HepG2 (cell line): ENCODE results near the gene MYEOV. TPM values are rescaled to one million over a fixed set of nuclear protein-coding genes. Genes with fewer than 3 reads are reported as not detected.

Source experiments
- ATAC-seq: fragments of 200-7000 bp; cut with Tn5 transposase; 3 replicates; pipeline ENCODE4 v1.9.1; 2020; ENCODE audit warnings: mild to moderate bottlenecking, moderate library complexity
- Bru-seq: library from RNA; stranded (reverse); fragments of 400-500 nt; gene quantifications from one replicate; lab custom pipeline; 2021; lab: Mats Ljungman, UMichigan
- BruChase-seq, 2 experiments: library from RNA; stranded (reverse); fragments of 400-500 nt; gene quantifications; one replicate each; lab custom pipeline; 2021; lab: Mats Ljungman, UMichigan
- BruUV-seq: library from RNA; stranded (reverse); fragments of 400-500 nt; replicated peaks from 2 replicates; lab custom pipeline; 2021; lab: Mats Ljungman, UMichigan
- CTCF ChIA-PET: fragments of 300-600 bp; formaldehyde crosslinking; extraction: SDS; loops from one replicate; lab custom pipeline; 2021; ENCODE audit warnings: low total read pairs, inconsistent platforms, low intra/inter-chr PET ratio; lab: Yijun Ruan, JAX
- POLR2A ChIA-PET: fragments of 350-600 bp; sonication (Branson Sonifier 250); formaldehyde crosslinking; loops from one replicate; lab custom pipeline; 2020; ENCODE audit warnings: antibody characterized with exemption, inconsistent platforms; lab: Yijun Ruan, JAX
- DNase-seq: peaks from one replicate; pipeline ENCODE4 v3.0.0-alpha.2; 2015; ENCODE audit warnings: low spot score
- FAIRE-seq: peaks from 3 replicates; lab custom pipeline; 2011; peaks lifted over from hg19 to GRCh38; lab: Jason Lieb, UNC
- H2AFZ ChIP-seq: one replicate; pipeline ENCODE4 v1.6.1; 2011; ENCODE audit warnings: low read length, inconsistent platforms
- H3K27ac ChIP-seq: fragments of 300-600 bp; 3 replicates; pipeline ENCODE4 v1.8.0; 2011; ENCODE audit warnings: mixed run types, mild to moderate bottlenecking, mixed read lengths, low read length, inconsistent platforms; ENCODE audit not compliant: insufficient read depth; ENCODE audit errors: extremely low read length
- H3K27me3 ChIP-seq, 2 experiments: fragments of 200-600 bp in 1 of 2; 2 replicates in 1 of 2; 3 replicates in 1 of 2; pipeline versions ENCODE4 v1.6.0 to v1.8.0; 2011; ENCODE audit warnings: low read length in 2 of 2, mild to moderate bottlenecking in 2 of 2, moderate library complexity in 2 of 2, inconsistent platforms in 1 of 2; ENCODE audit not compliant: insufficient read depth in 2 of 2, control insufficient read depth in 1 of 2
- H3K36me3 ChIP-seq, 2 experiments: fragments of 200-600 bp in 1 of 2; replicated peaks in 1 of 2; 2 replicates in 1 of 2; 3 replicates in 1 of 2; pipeline versions ENCODE4 v1.5.1 to v1.8.0; 2011; ENCODE audit warnings: low read length in 2 of 2, inconsistent platforms in 1 of 2; ENCODE audit not compliant: insufficient read depth in 2 of 2, control insufficient read depth in 1 of 2
- H3K4me1 ChIP-seq: 2 replicates; pipeline ENCODE4 v1.5.1; 2012; ENCODE audit warnings: low read length, inconsistent platforms; ENCODE audit not compliant: insufficient read depth
- H3K4me2 ChIP-seq: 2 replicates; pipeline ENCODE4 v1.6.0; 2011; ENCODE audit warnings: low read depth, low read length, inconsistent platforms
- H3K4me3 ChIP-seq, 3 experiments: fragments of 200-600 bp in 1 of 3; sonication (generic), shearing (Covaris generic) in 1 of 3; replicated peaks in 1 of 3; 2 replicates each; pipeline ENCODE4 v1.5.1; 2011 to 2016; ENCODE audit warnings: low read length in 3 of 3, inconsistent platforms in 2 of 3, low read depth in 2 of 3, mild to moderate bottlenecking in 2 of 3, control low read depth in 1 of 3, mixed read lengths in 1 of 3; ENCODE audit not compliant: insufficient read depth in 1 of 3
- H3K79me2 ChIP-seq: one replicate; pipeline ENCODE4 v1.6.1; 2011; ENCODE audit warnings: low read length, inconsistent platforms; ENCODE audit not compliant: insufficient read depth
- H3K9ac ChIP-seq: 2 replicates; pipeline ENCODE4 v1.6.0; 2011; ENCODE audit warnings: mild to moderate bottlenecking, low read depth, low read length, inconsistent platforms; ENCODE audit not compliant: insufficient read depth
- H3K9me3 ChIP-seq: 2 replicates; pipeline ENCODE4 v1.5.1; 2012; ENCODE audit warnings: mild to moderate bottlenecking, low read length
- H4K20me1 ChIP-seq: 2 replicates; pipeline ENCODE4 v1.6.0; 2011; ENCODE audit warnings: inconsistent platforms, mild to moderate bottlenecking, low read length, moderate library complexity; ENCODE audit not compliant: insufficient read depth
- FOXK1 ChIP-seq: sonication (generic); formaldehyde crosslinking; IDR thresholded peaks from 2 replicates; pipeline ENCODE4 v1.4.0; 2020; ENCODE audit warnings: low read depth, missing genetic modification reagents, borderline replicate concordance
- IRF1 ChIP-seq: sonication (generic); formaldehyde crosslinking; IDR thresholded peaks from 2 replicates; pipeline ENCODE4 v1.4.0; 2020; ENCODE audit warnings: low read depth, mild to moderate bottlenecking, missing genetic modification reagents
- NFE2 ChIP-seq: sonication (generic); formaldehyde crosslinking; IDR thresholded peaks from 2 replicates; pipeline ENCODE4 v1.4.0; 2020; ENCODE audit warnings: missing genetic modification reagents
- PBX2 ChIP-seq: IDR thresholded peaks from 2 replicates; pipeline ENCODE4 v1.6.1; 2016; ENCODE audit warnings: control low read depth
- POLR2AphosphoS2 ChIP-seq: IDR thresholded peaks from 2 replicates; pipeline ENCODE4 v1.6.1; 2011; ENCODE audit warnings: low read depth, low read length, improper control_type of control experiment
- SKIL ChIP-seq: sonication (generic); formaldehyde crosslinking; IDR thresholded peaks from 2 replicates; pipeline ENCODE4 v1.8.0; 2022; ENCODE audit warnings: missing genetic modification reagents, mild to moderate bottlenecking, moderate library complexity, borderline replicate concordance
- THRA ChIP-seq: sonication (generic); formaldehyde crosslinking; IDR thresholded peaks from 2 replicates; pipeline ENCODE4 v1.4.0; 2020; ENCODE audit warnings: missing genetic modification reagents, borderline replicate concordance
- ZKSCAN8 ChIP-seq: IDR thresholded peaks from 2 replicates; pipeline ENCODE4 v1.6.1; 2016; ENCODE audit warnings: borderline replicate concordance, missing genetic modification reagents, missing compliant biosample characterization
- ZNF432 ChIP-seq: sonication (generic); formaldehyde crosslinking; IDR thresholded peaks from 2 replicates; pipeline ENCODE4 v1.5.0; 2020; ENCODE audit warnings: missing genetic modification reagents, mild to moderate bottlenecking, borderline replicate concordance
- ZNF598 ChIP-seq: sonication (generic); formaldehyde crosslinking; IDR thresholded peaks from 2 replicates; pipeline ENCODE4 v1.5.1; 2020; ENCODE audit warnings: mild to moderate bottlenecking, missing genetic modification reagents, borderline replicate concordance
- ZNF776 ChIP-seq: sonication (generic); formaldehyde crosslinking; IDR thresholded peaks from 2 replicates; pipeline ENCODE4 v1.4.0; 2020; ENCODE audit warnings: mild to moderate bottlenecking, missing genetic modification reagents
- ZSCAN21 ChIP-seq: sonication (generic); formaldehyde crosslinking; IDR thresholded peaks from 2 replicates; pipeline ENCODE4 v1.8.0; 2022; ENCODE audit warnings: mild to moderate bottlenecking, missing genetic modification reagents, moderate library complexity, borderline replicate concordance
- WGBS: methylation state at CpG from one replicate; pipeline ENCODE4 v1.1.6; 2017; ENCODE audit warnings: low lambda C conversion rate; 5-methylcytosine and 5-hydroxymethylcytosine counted together
- in situ Hi-C: cut with HindIII; loops from 2 replicates; pipeline ENCODE4 v1.10.0; 2017; ENCODE audit warnings: low pct_unique_long_range_greater_than_20kb; ENCODE audit not compliant: extremely low pct_ligation_motif_present
- intact Hi-C: fragments of 100-400 bp; cut with micrococcal nuclease; formaldehyde crosslinking; loops from one replicate; pipeline ENCODE4 v1.10.0; 2022; ENCODE audit not compliant: unreplicated experiment
- long read RNA-seq, 2 experiments: library from RNA in 1 of 2; library from polyadenylated mRNA in 1 of 2; stranded (forward) in 1 of 2; unstranded in 1 of 2; transcript quantifications; one replicate each; pipeline ENCODE4 v2.0.0, GENCODE V29; 2019 to 2022
- polyA minus RNA-seq, 3 experiments: library from RNA; depleted of rRNA, polyadenylated mRNA; stranded (reverse); fragments of >200 nt; gene quantifications; 2 replicates each; pipeline ENCODE4 v1.2.3, GENCODE V29; 2011; ENCODE audit warnings: low replicate concordance in 1 of 3
- polyA plus RNA-seq, 8 experiments: library from polyadenylated mRNA; depleted of rRNA in 3 of 8; stranded (reverse) in 7 of 8; unstranded in 1 of 8; fragments of >200 nt; fragmentation: Illumina TruSeq in 4 of 8; extraction: Trizol in 4 of 8; gene quantifications; 2 replicates each; pipeline versions ENCODE4 v1.2.1 to v1.2.3, GENCODE V29; 2011 to 2016; ENCODE audit warnings: low read depth in 4 of 8, missing spikeins in 1 of 8, mixed read lengths in 1 of 8; ENCODE audit not compliant: insufficient read depth in 1 of 8
- total RNA-seq, 5 experiments: library from RNA; depleted of rRNA; stranded (reverse); fragments of >200 nt; fragmentation: Illumina TruSeq; extraction: Trizol; gene quantifications; 2 replicates each; pipeline ENCODE4 v1.2.3, GENCODE V29; 2016; ENCODE audit warnings: low read depth in 1 of 5

MYEOV gene
- total RNA-seq (2016; rRNA removed; fragmentation: Illumina TruSeq; extraction: Trizol) (0.17 and 0.33 TPM in 2 replicates), polyA plus RNA-seq (2011; rRNA removed) (1.6 and 1.8 TPM in 2 replicates), polyA minus RNA-seq (2011; rRNA and poly(A)+ RNA removed; ENCODE audit: low replicate concordance) (0.58 and 2.6 TPM in 2 replicates), Bru-seq, nascent RNA (percentile 25 among the genes with signal in this experiment), BruChase-seq, experiment 1, labeled RNA remaining after a 6-hour chase (percentile 22 among the genes with signal in this experiment), BruChase-seq, experiment 2, labeled RNA remaining after a 2-hour chase (percentile 30 among the genes with signal in this experiment)
- total RNA-seq (2016; cell fraction: cytosol; rRNA removed; fragmentation: Illumina TruSeq; extraction: Trizol; ENCODE audit: low read depth): 0.40 TPM in 1 of 2 replicates, not detected in the other
- 0.30 and 0.54 TPM in 2 replicates for total RNA-seq (2016; cell fraction: insoluble cytoplasmic fraction; rRNA removed; fragmentation: Illumina TruSeq; extraction: Trizol)
- 0.28 and 0.34 TPM in 2 replicates for total RNA-seq (2016; cell fraction: membrane; rRNA removed; fragmentation: Illumina TruSeq; extraction: Trizol)
- total RNA-seq (2016; cell fraction: nucleus; rRNA removed; fragmentation: Illumina TruSeq; extraction: Trizol): 0.28 and 0.60 TPM in 2 replicates
- polyA plus RNA-seq (2011; cell fraction: cytosol; rRNA removed): 1.0 and 1.6 TPM in 2 replicates
- 1.6 and 2.7 TPM in 2 replicates for polyA plus RNA-seq (2011; cell fraction: nucleus; rRNA removed)
- polyA plus RNA-seq (2012): 0.12 and 0.20 TPM in 2 replicates
- 0.37 and 0.49 TPM in 2 replicates for polyA plus RNA-seq (2016; cell fraction: cytosol; fragmentation: Illumina TruSeq; extraction: Trizol; ENCODE audit: low read depth)
- 0.14 and 0.45 TPM in 2 replicates for polyA plus RNA-seq (2016; cell fraction: insoluble cytoplasmic fraction; fragmentation: Illumina TruSeq; extraction: Trizol; ENCODE audit: low read depth)
- 0.34 and 0.61 TPM in 2 replicates for polyA plus RNA-seq (2016; cell fraction: membrane; fragmentation: Illumina TruSeq; extraction: Trizol; ENCODE audit: low read depth)
- polyA plus RNA-seq (2016; cell fraction: nucleus; fragmentation: Illumina TruSeq; extraction: Trizol; ENCODE audit: insufficient read depth, low read depth): 0.39 TPM in 1 of 2 replicates, not detected in the other
- polyA minus RNA-seq (2011; cell fraction: cytosol; rRNA and poly(A)+ RNA removed): 0.35 and 0.79 TPM in 2 replicates
- polyA minus RNA-seq (2011; cell fraction: nucleus; rRNA and poly(A)+ RNA removed): 1.8 and 1.9 TPM in 2 replicates
- long read RNA-seq, experiment 1: 0 reads
- long read RNA-seq, experiment 2: 0 reads

- H3K4me2 ChIP-seq: no peak within 1 kb of the TSS
- no peaks in the 10 kb centered on the region for H3K79me2 ChIP-seq
- DNase-seq: peak; percentile 34
- ChIA-PET CTCF (no interaction called here), POLR2A (interaction anchor here (0.7 to 1.9 kb wide), 3 partner anchors 350 to 381 kb away, joined by 3 to 5 read pairs (median 4); partner anchors contain the start of gene LTO1)
- H3K9ac ChIP-seq: no peak within 1 kb of the TSS
- no peak for FAIRE-seq
- H3K4me1 ChIP-seq: peaks cover 42% of the 10 kb centered on the region
- no peak within 1 kb of the TSS for H2AFZ ChIP-seq
- ATAC-seq: no peak
- H3K27ac ChIP-seq: no peak within 1 kb of the TSS
- H3K27me3 ChIP-seq: 0 out of 5 replicates have a peak, but pooled peaks cover 0 to 2% of the 10 kb centered on the region in 2 experiments
- 59% methylated on average over 8 of the region's 16 CpGs for WGBS
- no TSS peak for BruUV-seq
- no peaks in the 10 kb centered on the region for H3K36me3 ChIP-seq
- H4K20me1 ChIP-seq: no peaks in the 10 kb centered on the region
- intact Hi-C loops: loop anchor here (10.0 kb wide), 1 partner anchor 1101 kb away; the partner anchor contains the start of gene CTTN
- no peaks in the 10 kb centered on the region for H3K9me3 ChIP-seq
- H3K4me3 ChIP-seq: no peak within 1 kb of the TSS
- in situ Hi-C loops: loop anchor here (5.0 to 10.0 kb wide), 3 partner anchors 138 to 348 kb away; partner anchors contain the start of gene CCND1
- TF ChIP-seq THRA (CRISPR knock-in tag) (no peak), IRF1 (CRISPR knock-in tag) (no peak), NFE2 (CRISPR knock-in tag) (no peak), ZNF598 (no peak), ZNF776 (CRISPR knock-in tag) (no peak), ZKSCAN8 (CRISPR knock-in tag) (no peak), POLR2AphosphoS2 (no peak), PBX2 (no peak), ZNF432 (CRISPR knock-in tag) (no peak), FOXK1 (no peak), ZSCAN21 (CRISPR knock-in tag) (no peak), SKIL (no peak)
These were observed at the start of gene MYEOV for GRCh38 chr11:69293819-69294505. Gene MYEOV, plus strand, starts transcription at chr11:69294155. Its CDS starts 1,200 bp downstream, at chr11:69295355.
